ENCODE results near the gene DNAJC5. TPM values are rescaled to one million over a fixed set of nuclear protein-coding genes. Genes with fewer than 3 reads are reported as not detected.

DNAJC5 gene
- total RNA-seq, 1 donor from 2014 or later, result 53.9 TPM

DNA sequence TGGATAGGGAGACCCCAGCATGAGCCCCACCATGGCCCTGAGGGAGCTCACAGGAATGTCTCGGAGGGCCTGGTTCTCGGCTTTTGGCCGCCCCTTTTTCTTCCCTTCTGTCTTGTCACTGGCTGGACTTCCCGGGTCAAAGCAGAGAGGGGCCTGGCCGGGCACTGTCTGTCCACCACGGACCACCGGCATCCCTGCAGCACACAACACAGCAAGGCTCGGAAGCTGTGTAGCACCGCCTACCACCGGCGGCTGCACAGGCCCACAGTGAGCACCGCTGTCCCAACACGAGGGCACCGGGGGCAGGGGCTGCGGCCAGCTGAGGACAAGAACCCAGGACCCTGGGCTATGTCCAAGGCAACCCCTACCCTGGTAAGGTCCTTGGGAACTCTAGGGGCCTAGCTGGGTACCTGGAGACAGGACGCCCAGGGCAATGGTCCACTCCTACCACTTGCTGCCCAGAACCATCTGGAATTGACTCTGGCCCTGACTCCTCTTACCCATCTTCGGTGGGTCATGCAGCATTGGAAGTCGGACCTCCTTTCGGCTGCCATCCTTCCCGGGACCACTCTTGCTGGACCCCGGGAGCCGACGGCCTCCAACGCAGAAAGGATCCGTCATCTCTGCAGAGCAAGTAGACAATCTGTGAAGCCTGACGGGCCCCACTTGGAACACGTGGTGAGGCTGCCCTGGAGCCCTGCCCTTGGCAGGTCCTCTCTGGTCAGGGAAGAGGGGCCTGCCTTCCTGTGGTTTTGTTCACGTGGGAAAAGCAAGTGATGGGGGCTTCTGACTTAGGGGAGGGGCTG lies 72.6 kb downstream of the DNAJC5 start:
- H3K36me3 ChIP-seq (ENCODE audit: control insufficient read depth, insufficient read depth, low read length), result peaks cover 3% of the 10 kb centered on the region
- no peaks in the 10 kb centered on the region for H3K27me3 ChIP-seq (ENCODE audit: control insufficient read depth, insufficient read depth, low read length)
- no peak for DNase-seq (ENCODE audit: low read depth)
- TF ChIP-seq, protein P1, sequence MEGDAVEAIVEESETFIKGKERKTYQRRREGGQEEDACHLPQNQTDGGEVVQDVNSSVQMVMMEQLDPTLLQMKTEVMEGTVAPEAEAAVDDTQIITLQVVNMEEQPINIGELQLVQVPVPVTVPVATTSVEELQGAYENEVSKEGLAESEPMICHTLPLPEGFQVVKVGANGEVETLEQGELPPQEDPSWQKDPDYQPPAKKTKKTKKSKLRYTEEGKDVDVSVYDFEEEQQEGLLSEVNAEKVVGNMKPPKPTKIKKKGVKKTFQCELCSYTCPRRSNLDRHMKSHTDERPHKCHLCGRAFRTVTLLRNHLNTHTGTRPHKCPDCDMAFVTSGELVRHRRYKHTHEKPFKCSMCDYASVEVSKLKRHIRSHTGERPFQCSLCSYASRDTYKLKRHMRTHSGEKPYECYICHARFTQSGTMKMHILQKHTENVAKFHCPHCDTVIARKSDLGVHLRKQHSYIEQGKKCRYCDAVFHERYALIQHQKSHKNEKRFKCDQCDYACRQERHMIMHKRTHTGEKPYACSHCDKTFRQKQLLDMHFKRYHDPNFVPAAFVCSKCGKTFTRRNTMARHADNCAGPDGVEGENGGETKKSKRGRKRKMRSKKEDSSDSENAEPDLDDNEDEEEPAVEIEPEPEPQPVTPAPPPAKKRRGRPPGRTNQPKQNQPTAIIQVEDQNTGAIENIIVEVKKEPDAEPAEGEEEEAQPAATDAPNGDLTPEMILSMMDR (IDR thresholded peaks at IDR 0.05; ENCODE audit: insufficient read depth, low read length, poor library complexity, severe bottlenecking), result no peak
- H3K4me3 ChIP-seq (ENCODE audit: low read depth, low read length), result no peak overlapping the region

DNA sequence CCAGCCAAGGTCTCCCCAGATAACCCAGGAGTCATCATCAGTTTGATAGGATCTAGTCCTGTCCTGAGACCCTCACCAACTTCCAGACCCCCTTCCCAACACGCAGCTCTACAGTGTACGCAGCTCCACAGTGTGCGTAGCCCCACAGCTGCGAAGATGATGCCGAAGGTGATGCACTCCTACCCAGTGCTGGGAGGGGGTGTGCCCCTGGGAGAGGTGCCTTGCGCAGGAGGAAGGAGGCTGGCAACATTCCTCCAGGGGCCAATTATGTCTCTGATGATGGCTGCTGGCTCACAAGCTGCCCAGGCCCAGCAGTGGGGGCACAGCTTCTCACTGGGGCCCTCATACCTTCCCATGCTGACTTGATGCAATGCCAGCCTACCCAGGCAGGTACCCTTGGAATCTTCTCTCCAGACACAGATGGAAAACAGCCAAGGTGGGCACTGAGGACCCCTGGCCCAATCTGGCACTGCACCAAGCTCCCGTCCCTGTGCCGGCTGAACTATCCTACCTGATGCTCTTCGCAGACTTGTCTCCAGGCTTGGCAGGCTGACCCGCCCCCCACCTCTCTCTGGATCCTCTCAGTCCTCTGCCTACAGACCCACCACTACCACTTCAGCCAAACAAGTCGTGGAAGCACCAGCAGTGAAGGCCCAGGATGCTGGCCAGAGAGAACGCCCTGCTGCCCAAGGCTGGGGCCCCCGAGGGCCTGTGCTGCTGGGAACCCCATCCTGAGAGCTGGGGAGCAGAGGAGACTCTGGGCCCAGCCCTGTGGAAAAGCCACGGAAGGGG lies 73.4 kb downstream of the DNAJC5 start:
- Histone ChIP-seq H3K27me3 (ENCODE audit: control insufficient read depth, insufficient read depth, low read length) (no peaks in the 10 kb centered on the region), H3K36me3 (ENCODE audit: control insufficient read depth, insufficient read depth, low read length) (peaks cover 3% of the 10 kb centered on the region), H3K4me3 (ENCODE audit: low read depth, low read length) (peak overlapping the region; percentile 51)
- TF ChIP-seq, protein P1 (IDR thresholded peaks at IDR 0.05; ENCODE audit: insufficient read depth, low read length, poor library complexity, severe bottlenecking), result no peak
- no peak for DNase-seq (ENCODE audit: low read depth)

GRCh38 chr20:63968928-63969760 lies 74.2 kb downstream of the DNAJC5 start:
- no peak for DNase-seq (ENCODE audit: low read depth)
- Histone ChIP-seq H3K4me3 (ENCODE audit: low read depth, low read length) (peak overlapping the region; percentile 51), H3K27me3 (ENCODE audit: control insufficient read depth, insufficient read depth, low read length) (no peaks in the 10 kb centered on the region), H3K36me3 (ENCODE audit: control insufficient read depth, insufficient read depth, low read length) (peaks cover 2% of the 10 kb centered on the region)
- TF ChIP-seq, protein P1 (IDR thresholded peaks at IDR 0.05; ENCODE audit: insufficient read depth, low read length, poor library complexity, severe bottlenecking), result no peak

- TF ChIP-seq, protein P1 (IDR thresholded peaks at IDR 0.05; ENCODE audit: insufficient read depth, low read length, poor library complexity, severe bottlenecking), result no peak
- Histone ChIP-seq H3K27me3 (ENCODE audit: control insufficient read depth, insufficient read depth, low read length) (no peaks in the 10 kb centered on the region), H3K36me3 (ENCODE audit: control insufficient read depth, insufficient read depth, low read length) (peaks cover 2% of the 10 kb centered on the region), H3K4me3 (ENCODE audit: low read depth, low read length) (peak within 1 kb of the TSS; percentile 51)
- no peak for DNase-seq (ENCODE audit: low read depth)
Observed at GRCh38 chr20:63969838-63970713, 75.2 kb downstream of the DNAJC5 start, which contains the start of gene ZNF512B. Gene ZNF512B (minus strand): TSS chr20:63969930. CDS start chr20:63967950, 1,980 bp downstream.

All from kidney epithelial cell (primary cell).